Measurements from ENCODE around the gene LRTM1. TPM values are rescaled to one million over a fixed set of nuclear protein-coding genes. Genes with fewer than 3 reads are reported as not detected.

Gene LRTM1
- polyA plus RNA-seq, 3 donors, result not detected

GRCh38 chr3:54892168-54892567 lies 35.7 kb downstream of the LRTM1 start:
- intact Hi-C loops (cut with micrococcal nuclease), result no loop called here
- no peaks in the 10 kb centered on the region for H3K4me1 ChIP-seq (ENCODE audit: control insufficient read depth in 1 of 2, insufficient read depth in 2 of 2, low read length in 2 of 2)
- H3K9me3 ChIP-seq (replicated peaks in 1 of 2; ENCODE audit: control insufficient read depth in 1 of 2, insufficient read depth in 1 of 2, low read length in 2 of 2), result no peaks in the 10 kb centered on the region
- Mint-ChIP-seq H3K27ac (no peak overlapping the region), H3K4me1 (no peaks in the 10 kb centered on the region), H3K9me3 (peaks cover 0 to 5% (median 4%) of the 10 kb centered on the region in 7 donors), H3K36me3 (no peaks in the 10 kb centered on the region), H3K4me3 (no peak overlapping the region), H3K27me3 (ENCODE audit: low read depth in 3 of 3) (peaks cover 2 to 8% (median 4%) of the 10 kb centered on the region in 3 donors)
- H2AFZ ChIP-seq (ENCODE audit: insufficient read depth, low read depth, low read length, poor library complexity, severe bottlenecking), result no peak overlapping the region
- no peak for TF ChIP-seq CTCF (IDR thresholded peaks at IDR 0.05)
- H3K4me2 ChIP-seq (replicated peaks; ENCODE audit: extremely low read depth, low read length, poor library complexity, severe bottlenecking), result no peak overlapping the region
- H3K27ac ChIP-seq (ENCODE audit: low read depth in 1 of 2, low read length in 2 of 2), result no peak overlapping the region
- WGBS (ENCODE audit: insufficient coverage), result no CpG with 5 or more reads among the region's 2 CpGs
- H3K79me2 ChIP-seq (ENCODE audit: insufficient read depth, low read length), result no peaks in the 10 kb centered on the region
- H3K36me3 ChIP-seq (replicated peaks in 1 of 2; ENCODE audit: control insufficient read depth in 1 of 2, insufficient read depth in 2 of 2, low read length in 2 of 2), result no peaks in the 10 kb centered on the region
- H4K20me1 ChIP-seq (ENCODE audit: insufficient read depth, low read length), result no peaks in the 10 kb centered on the region
- H3K9ac ChIP-seq (ENCODE audit: insufficient read depth, low read length, poor library complexity, severe bottlenecking), result no peak overlapping the region
- H3K27me3 ChIP-seq (ENCODE audit: control insufficient read depth in 2 of 2, insufficient read depth in 2 of 2, low read length in 2 of 2), result no peaks in the 10 kb centered on the region
- no peak for DNase-seq
- no peak overlapping the region for H3K4me3 ChIP-seq (replicated peaks in 1 of 3; ENCODE audit: low read depth in 2 of 3, low read length in 3 of 3)

GRCh38 chr3:54891540-54891897 lies 36.3 kb downstream of the LRTM1 start:
- Histone ChIP-seq H3K9me3 (replicated peaks in 1 of 2; ENCODE audit: control insufficient read depth in 1 of 2, insufficient read depth in 1 of 2, low read length in 2 of 2) (no peaks in the 10 kb centered on the region), H3K4me3 (replicated peaks in 1 of 3; ENCODE audit: low read depth in 2 of 3, low read length in 3 of 3) (no peak overlapping the region), H4K20me1 (ENCODE audit: insufficient read depth, low read length) (no peaks in the 10 kb centered on the region), H3K27ac (ENCODE audit: low read depth in 1 of 2, low read length in 2 of 2) (no peak overlapping the region), H3K27me3 (ENCODE audit: control insufficient read depth in 2 of 2, insufficient read depth in 2 of 2, low read length in 2 of 2) (no peaks in the 10 kb centered on the region), H3K4me1 (ENCODE audit: control insufficient read depth in 1 of 2, insufficient read depth in 2 of 2, low read length in 2 of 2) (no peaks in the 10 kb centered on the region), H3K79me2 (ENCODE audit: insufficient read depth, low read length) (no peaks in the 10 kb centered on the region), H3K4me2 (replicated peaks; ENCODE audit: extremely low read depth, low read length, poor library complexity, severe bottlenecking) (no peak overlapping the region), H2AFZ (ENCODE audit: insufficient read depth, low read depth, low read length, poor library complexity, severe bottlenecking) (no peak overlapping the region), H3K9ac (ENCODE audit: insufficient read depth, low read length, poor library complexity, severe bottlenecking) (no peak overlapping the region), H3K36me3 (replicated peaks in 1 of 2; ENCODE audit: control insufficient read depth in 1 of 2, insufficient read depth in 2 of 2, low read length in 2 of 2) (no peaks in the 10 kb centered on the region)
- Mint-ChIP-seq H3K9me3 (peaks cover 0 to 5% (median 4%) of the 10 kb centered on the region in 7 donors), H3K36me3 (no peaks in the 10 kb centered on the region), H3K4me1 (no peaks in the 10 kb centered on the region), H3K27ac (no peak overlapping the region), H3K4me3 (no peak overlapping the region), H3K27me3 (ENCODE audit: low read depth in 3 of 3) (peaks cover 2 to 8% (median 2%) of the 10 kb centered on the region in 3 donors)
- 44% methylated on average over 3 of the region's 5 CpGs for WGBS (ENCODE audit: insufficient coverage)
- no peak for DNase-seq
- intact Hi-C loops (cut with micrococcal nuclease), result no loop called here
- no peak for TF ChIP-seq CTCF (IDR thresholded peaks at IDR 0.05)

All from CD14-positive monocyte (primary cell).